Measurements from ENCODE around the gene IFNGR2. TPM values are rescaled to one million over a fixed set of nuclear protein-coding genes. Genes with fewer than 3 reads are reported as not detected.

Gene IFNGR2
- total RNA-seq, 1 experiment from 2014 or later = 44.1 TPM

DNA sequence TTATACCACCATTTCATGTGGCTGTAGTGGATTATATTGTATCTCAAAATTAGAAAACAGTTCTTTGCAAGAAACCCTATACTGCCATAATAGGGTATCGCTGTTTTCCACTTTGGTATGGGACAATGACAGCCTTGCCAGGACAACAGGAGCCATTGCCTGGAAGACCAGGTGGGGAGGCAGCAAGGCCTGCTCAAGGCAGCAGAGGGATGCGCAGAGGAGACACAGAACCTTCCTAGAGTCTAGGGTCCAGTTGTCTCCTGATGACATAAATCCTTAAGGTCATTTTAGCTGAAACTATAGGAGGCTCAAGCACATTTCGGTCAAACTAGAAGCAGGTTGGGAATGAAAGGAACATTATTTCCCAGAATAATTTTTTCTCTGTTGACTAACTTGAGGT, 27.6 kb downstream of the IFNGR2 start:
- Histone ChIP-seq H2BK120ac (ENCODE audit: low read depth, low read length, poor library complexity, severe bottlenecking) (no peak overlapping the region), H3K18ac (ENCODE audit: insufficient read length, low read depth, low read length) (no peak overlapping the region), H3K23ac (ENCODE audit: insufficient read length, low read depth, low read length) (no peak overlapping the region), H2AK5ac (ENCODE audit: insufficient read length, low read length) (no peak overlapping the region), H2BK5ac (ENCODE audit: insufficient read length, low read length) (no peak overlapping the region), H4K20me1 (ENCODE audit: control insufficient read depth, insufficient read depth, insufficient read length) (no peaks in the 10 kb centered on the region), H3K27me3 (ENCODE audit: insufficient read depth, low read length) (0 out of 2 replicates have a peak, but pooled peaks cover 3% of the 10 kb centered on the region), H3K9me3 (ENCODE audit: control insufficient read depth, low read depth, low read length) (no peaks in the 10 kb centered on the region), H3K4me1 (ENCODE audit: insufficient read depth, low read length) (no peaks in the 10 kb centered on the region), H3K4me2 (ENCODE audit: insufficient read depth, insufficient read length, low read length) (no peak overlapping the region), H2AFZ (ENCODE audit: low read length) (no peak overlapping the region), H2BK15ac (ENCODE audit: low read depth, low read length) (no peak overlapping the region), H2BK12ac (ENCODE audit: insufficient read length, low read depth, low read length) (no peak overlapping the region), H3K79me1 (ENCODE audit: insufficient read depth, low read depth, low read length, poor library complexity, severe bottlenecking) (no peaks in the 10 kb centered on the region), H3K4ac (ENCODE audit: low read depth, low read length) (no peak overlapping the region), H3K79me2 (ENCODE audit: insufficient read depth, low read length) (no peaks in the 10 kb centered on the region), H3K27ac (ENCODE audit: insufficient read length, low read depth, low read length) (no peak overlapping the region), H3T11ph (ENCODE audit: low read length) (no peak overlapping the region), H3K9ac (ENCODE audit: extremely low read depth, insufficient read length, low read length) (no peak overlapping the region), H4K91ac (ENCODE audit: insufficient read length, low read depth, low read length) (no peak overlapping the region), H3K14ac (ENCODE audit: insufficient read depth, low read length) (no peak overlapping the region), H4K5ac (ENCODE audit: insufficient read length, low read depth, low read length) (no peak overlapping the region), H3K56ac (ENCODE audit: insufficient read length, low read depth, low read length) (no peak overlapping the region), H3K23me2 (ENCODE audit: insufficient read length, low read depth, low read length, poor library complexity, severe bottlenecking) (no peaks in the 10 kb centered on the region), H2BK20ac (ENCODE audit: low read depth, low read length, poor library complexity, severe bottlenecking) (no peak overlapping the region), H4K8ac (replicated peaks; ENCODE audit: insufficient read length, low read depth, low read length) (no peak overlapping the region)
- peaks cover 29 to 79% (median 59%) of the 10 kb centered on the region in 3 experiments for H3K36me3 Mint-ChIP-seq (ENCODE audit: insufficient read depth in 1 of 3, low read depth in 3 of 3)
- no peaks in the 10 kb centered on the region for H3K27me3 Mint-ChIP-seq (ENCODE audit: low read depth)
- no peaks in the 10 kb centered on the region for H3K9me3 Mint-ChIP-seq
- no CpG with 5 or more reads among the region's 3 CpGs for WGBS (ENCODE audit: extremely low coverage, insufficient read length, low lambda C conversion rate)
- TF ChIP-seq, protein P1, sequence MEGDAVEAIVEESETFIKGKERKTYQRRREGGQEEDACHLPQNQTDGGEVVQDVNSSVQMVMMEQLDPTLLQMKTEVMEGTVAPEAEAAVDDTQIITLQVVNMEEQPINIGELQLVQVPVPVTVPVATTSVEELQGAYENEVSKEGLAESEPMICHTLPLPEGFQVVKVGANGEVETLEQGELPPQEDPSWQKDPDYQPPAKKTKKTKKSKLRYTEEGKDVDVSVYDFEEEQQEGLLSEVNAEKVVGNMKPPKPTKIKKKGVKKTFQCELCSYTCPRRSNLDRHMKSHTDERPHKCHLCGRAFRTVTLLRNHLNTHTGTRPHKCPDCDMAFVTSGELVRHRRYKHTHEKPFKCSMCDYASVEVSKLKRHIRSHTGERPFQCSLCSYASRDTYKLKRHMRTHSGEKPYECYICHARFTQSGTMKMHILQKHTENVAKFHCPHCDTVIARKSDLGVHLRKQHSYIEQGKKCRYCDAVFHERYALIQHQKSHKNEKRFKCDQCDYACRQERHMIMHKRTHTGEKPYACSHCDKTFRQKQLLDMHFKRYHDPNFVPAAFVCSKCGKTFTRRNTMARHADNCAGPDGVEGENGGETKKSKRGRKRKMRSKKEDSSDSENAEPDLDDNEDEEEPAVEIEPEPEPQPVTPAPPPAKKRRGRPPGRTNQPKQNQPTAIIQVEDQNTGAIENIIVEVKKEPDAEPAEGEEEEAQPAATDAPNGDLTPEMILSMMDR (conservative IDR thresholded peaks at IDR 0.05) = no peak
- H3K4me3 Mint-ChIP-seq = no peak overlapping the region
- H3K4me1 Mint-ChIP-seq = no peaks in the 10 kb centered on the region
- DNase-seq = no peak
- no peak overlapping the region for H3K27ac Mint-ChIP-seq
